ENCODE results near the gene ADCY9.
"Not testable (repeated sequence)": the region's sequence is repeated elsewhere in the genome, so short reads cannot be mapped to it uniquely, and the experiment has no call there.

The ADCY9 gene

GRCh38 chr16:4073150-4073549, 43.1 kb downstream of the ADCY9 start:
- not testable (repeated sequence) for H3K27me3 Mint-ChIP-seq, ATAC-seq, H3K9me3 Mint-ChIP-seq, H3K27ac Mint-ChIP-seq, H3K36me3 Mint-ChIP-seq, H3K4me3 Mint-ChIP-seq, H3K4me1 Mint-ChIP-seq

GRCh38 chr16:4071686-4072561, 44.3 kb downstream of the ADCY9 start:
- Mint-ChIP-seq H3K27me3 (no peaks in the 10 kb centered on the region), H3K36me3 (no peaks in the 10 kb centered on the region), H3K4me1 (no peaks in the 10 kb centered on the region), H3K4me3 (no peak overlapping the region), H3K27ac (no peak overlapping the region), H3K9me3 (no peaks in the 10 kb centered on the region)
- no peak for ATAC-seq

- Mint-ChIP-seq H3K27me3 (peaks cover 7% of the 10 kb centered on the region), H3K36me3 (no peaks in the 10 kb centered on the region), H3K9me3 (no peaks in the 10 kb centered on the region), H3K4me3 (no peak overlapping the region), H3K27ac (no peak overlapping the region), H3K4me1 (no peaks in the 10 kb centered on the region)
- ATAC-seq: no peak
Measured at GRCh38 chr16:4070936-4071335, 45.3 kb downstream of the ADCY9 start.

GRCh38 chr16:4067262-4068001, 48.8 kb downstream of the ADCY9 start:
- peaks cover 9% of the 10 kb centered on the region for H3K9me3 Mint-ChIP-seq
- no peak overlapping the region for H3K27ac Mint-ChIP-seq
- H3K36me3 Mint-ChIP-seq: no peaks in the 10 kb centered on the region
- no peak overlapping the region for H3K4me3 Mint-ChIP-seq
- no peak for ATAC-seq
- H3K27me3 Mint-ChIP-seq: peaks cover 10% of the 10 kb centered on the region
- H3K4me1 Mint-ChIP-seq: peaks cover 9% of the 10 kb centered on the region

- Mint-ChIP-seq H3K27me3 (peaks cover 10% of the 10 kb centered on the region), H3K36me3 (peaks cover 9% of the 10 kb centered on the region), H3K4me3 (peak overlapping the region; percentile 48), H3K9me3 (peaks cover 25% of the 10 kb centered on the region), H3K4me1 (peaks cover 9% of the 10 kb centered on the region), H3K27ac (no peak overlapping the region)
- no peak for ATAC-seq
Measured at GRCh38 chr16:4064950-4065352, 51.3 kb downstream of the ADCY9 start.

GRCh38 chr16:4062212-4062802, 53.9 kb downstream of the ADCY9 start:
- H3K27ac Mint-ChIP-seq: no peak overlapping the region
- no peak overlapping the region for H3K4me3 Mint-ChIP-seq
- peaks cover 27% of the 10 kb centered on the region for H3K9me3 Mint-ChIP-seq
- peaks cover 10% of the 10 kb centered on the region for H3K27me3 Mint-ChIP-seq
- peaks cover 9% of the 10 kb centered on the region for H3K36me3 Mint-ChIP-seq
- peaks cover 9% of the 10 kb centered on the region for H3K4me1 Mint-ChIP-seq
- no peak for ATAC-seq

GRCh38 chr16:4060823-4061222, 55.4 kb downstream of the ADCY9 start:
- Mint-ChIP-seq H3K36me3 (peaks cover 9% of the 10 kb centered on the region), H3K4me1 (peaks cover 9% of the 10 kb centered on the region), H3K9me3 (peaks cover 27% of the 10 kb centered on the region), H3K27me3 (peaks cover 1% of the 10 kb centered on the region), H3K27ac (no peak overlapping the region), H3K4me3 (no peak overlapping the region)
- ATAC-seq: no peak

- Mint-ChIP-seq H3K36me3 (peaks cover 9% of the 10 kb centered on the region), H3K4me1 (peaks cover 5% of the 10 kb centered on the region), H3K27me3 (no peaks in the 10 kb centered on the region), H3K27ac (no peak overlapping the region), H3K4me3 (no peak overlapping the region), H3K9me3 (peaks cover 27% of the 10 kb centered on the region)
- no peak for ATAC-seq
Measured at GRCh38 chr16:4060009-4060408, 56.2 kb downstream of the ADCY9 start.

GRCh38 chr16:4058386-4058785, 57.9 kb downstream of the ADCY9 start:
- no peak for ATAC-seq
- no peak overlapping the region for H3K27ac Mint-ChIP-seq
- H3K4me1 Mint-ChIP-seq: no peaks in the 10 kb centered on the region
- H3K9me3 Mint-ChIP-seq: peaks cover 24% of the 10 kb centered on the region
- no peak overlapping the region for H3K4me3 Mint-ChIP-seq
- no peaks in the 10 kb centered on the region for H3K27me3 Mint-ChIP-seq
- H3K36me3 Mint-ChIP-seq: peaks cover 9% of the 10 kb centered on the region

- no peaks in the 10 kb centered on the region for H3K4me1 Mint-ChIP-seq
- H3K4me3 Mint-ChIP-seq: no peak overlapping the region
- peaks cover 9% of the 10 kb centered on the region for H3K36me3 Mint-ChIP-seq
- ATAC-seq: no peak
- H3K27ac Mint-ChIP-seq: no peak overlapping the region
- peaks cover 18% of the 10 kb centered on the region for H3K9me3 Mint-ChIP-seq
- H3K27me3 Mint-ChIP-seq: no peaks in the 10 kb centered on the region
Measured at GRCh38 chr16:4057439-4057877, 58.8 kb downstream of the ADCY9 start.

- Mint-ChIP-seq H3K4me1 (no peaks in the 10 kb centered on the region), H3K4me3 (no peak overlapping the region), H3K9me3 (peaks cover 12% of the 10 kb centered on the region), H3K27me3 (no peaks in the 10 kb centered on the region), H3K27ac (no peak overlapping the region), H3K36me3 (peaks cover 8% of the 10 kb centered on the region)
- ATAC-seq: no peak
Measured at GRCh38 chr16:4056161-4057105, 59.8 kb downstream of the ADCY9 start.

- no peaks in the 10 kb centered on the region for H3K27me3 Mint-ChIP-seq
- H3K4me1 Mint-ChIP-seq: no peaks in the 10 kb centered on the region
- H3K4me3 Mint-ChIP-seq: no peak overlapping the region
- H3K9me3 Mint-ChIP-seq: peaks cover 5% of the 10 kb centered on the region
- no peak overlapping the region for H3K27ac Mint-ChIP-seq
- peaks cover 1% of the 10 kb centered on the region for H3K36me3 Mint-ChIP-seq
- ATAC-seq: no peak
Measured at GRCh38 chr16:4055748-4056147, 60.5 kb downstream of the ADCY9 start.

GRCh38 chr16:4053301-4053845, 62.9 kb downstream of the ADCY9 start:
- H3K27ac Mint-ChIP-seq: no peak overlapping the region
- H3K36me3 Mint-ChIP-seq: no peaks in the 10 kb centered on the region
- H3K27me3 Mint-ChIP-seq: peaks cover 11% of the 10 kb centered on the region
- no peak overlapping the region for H3K4me3 Mint-ChIP-seq
- no peaks in the 10 kb centered on the region for H3K4me1 Mint-ChIP-seq
- no peaks in the 10 kb centered on the region for H3K9me3 Mint-ChIP-seq
- no peak for ATAC-seq

GRCh38 chr16:4052801-4053293, 63.4 kb downstream of the ADCY9 start:
- Mint-ChIP-seq H3K4me3 (no peak overlapping the region), H3K9me3 (no peaks in the 10 kb centered on the region), H3K27me3 (peaks cover 11% of the 10 kb centered on the region), H3K27ac (no peak overlapping the region), H3K4me1 (no peaks in the 10 kb centered on the region), H3K36me3 (no peaks in the 10 kb centered on the region)
- ATAC-seq: no peak

Measured in stimulated activated memory B cell treated with anti-CD40 and anti-IgM and Interleukin-4, amounts not matched to agents 10 μg/mL and 1 μg/mL and 100 μg/mL, for 72 hours (primary cell).